Measurements from ENCODE around the gene ERP27.

The ERP27 gene

DNA sequence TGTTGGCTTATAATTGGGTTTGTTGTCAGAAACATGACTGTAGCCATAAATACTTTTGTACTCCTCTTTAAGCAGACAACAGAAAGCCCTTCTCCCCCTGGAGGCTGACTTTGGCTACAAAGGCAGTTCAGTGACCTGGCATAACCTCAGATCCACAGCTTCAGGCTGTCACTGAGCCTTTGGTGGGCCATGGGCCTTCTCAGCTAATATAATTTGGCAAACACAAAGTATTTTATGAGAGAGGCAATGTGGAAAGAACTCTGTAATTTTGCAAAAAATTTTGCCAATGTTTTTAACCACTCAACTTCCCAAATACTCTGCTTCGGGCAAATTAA is 37.1 kb downstream of the ERP27 start:
- Histone ChIP-seq H3K36me3 (ENCODE audit: control insufficient read depth, insufficient read depth, low read length, severe bottlenecking) (no peaks in the 10 kb centered on the region), H3K4me3 (ENCODE audit: low read length) (no peak overlapping the region), H3K9ac (ENCODE audit: low read length) (peak overlapping the region; percentile 57), H3K9me3 (ENCODE audit: control insufficient read depth, low read length) (no peaks in the 10 kb centered on the region), H3K27me3 (replicated peaks; ENCODE audit: control insufficient read depth, insufficient read depth, low read length) (no peaks in the 10 kb centered on the region), H3K4me1 (ENCODE audit: control insufficient read depth, insufficient read depth, low read length) (peaks cover 46% of the 10 kb centered on the region)
- no peak for DNase-seq (ENCODE audit: low read depth)

DNA sequence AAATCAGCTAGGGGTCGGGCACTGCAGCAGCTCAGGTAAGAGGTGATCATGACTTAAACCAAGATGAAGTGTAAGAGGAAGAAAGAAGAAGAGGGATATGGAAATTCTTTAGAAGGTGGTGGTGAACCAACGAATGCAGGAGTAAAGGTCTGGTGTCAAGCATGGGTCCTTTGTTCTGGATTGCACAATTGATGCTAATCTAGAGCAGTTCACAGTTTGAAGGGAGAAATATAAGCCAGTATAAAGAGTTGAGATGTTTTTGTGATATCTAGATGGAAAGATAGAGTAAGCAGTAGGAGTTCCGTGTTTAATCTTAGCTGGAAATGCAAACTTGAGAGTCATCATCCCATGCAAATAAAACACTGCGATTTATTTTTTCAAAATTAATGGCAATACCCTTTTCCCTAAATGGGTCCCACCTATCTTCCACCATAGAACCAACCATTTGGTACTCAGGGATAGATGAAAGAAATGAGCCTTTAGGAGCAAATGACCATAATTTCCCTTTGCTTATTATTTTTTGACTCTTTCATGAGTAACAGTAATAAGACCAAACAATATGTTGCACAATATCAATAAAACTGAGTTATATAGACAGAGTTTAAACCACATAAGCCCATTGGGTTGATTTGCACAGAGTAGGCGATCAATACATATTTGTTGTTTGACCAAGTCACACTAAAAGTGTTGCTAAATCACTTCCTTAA is 37.7 kb downstream of the ERP27 start:
- Histone ChIP-seq H3K36me3 (ENCODE audit: control insufficient read depth, insufficient read depth, low read length, severe bottlenecking) (no peaks in the 10 kb centered on the region), H3K27me3 (replicated peaks; ENCODE audit: control insufficient read depth, insufficient read depth, low read length) (no peaks in the 10 kb centered on the region), H3K9me3 (ENCODE audit: control insufficient read depth, low read length) (no peaks in the 10 kb centered on the region), H3K4me3 (ENCODE audit: low read length) (no peak overlapping the region), H3K9ac (ENCODE audit: low read length) (no peak overlapping the region), H3K4me1 (ENCODE audit: control insufficient read depth, insufficient read depth, low read length) (peaks cover 51% of the 10 kb centered on the region)
- DNase-seq (ENCODE audit: low read depth) = no peak

DNA sequence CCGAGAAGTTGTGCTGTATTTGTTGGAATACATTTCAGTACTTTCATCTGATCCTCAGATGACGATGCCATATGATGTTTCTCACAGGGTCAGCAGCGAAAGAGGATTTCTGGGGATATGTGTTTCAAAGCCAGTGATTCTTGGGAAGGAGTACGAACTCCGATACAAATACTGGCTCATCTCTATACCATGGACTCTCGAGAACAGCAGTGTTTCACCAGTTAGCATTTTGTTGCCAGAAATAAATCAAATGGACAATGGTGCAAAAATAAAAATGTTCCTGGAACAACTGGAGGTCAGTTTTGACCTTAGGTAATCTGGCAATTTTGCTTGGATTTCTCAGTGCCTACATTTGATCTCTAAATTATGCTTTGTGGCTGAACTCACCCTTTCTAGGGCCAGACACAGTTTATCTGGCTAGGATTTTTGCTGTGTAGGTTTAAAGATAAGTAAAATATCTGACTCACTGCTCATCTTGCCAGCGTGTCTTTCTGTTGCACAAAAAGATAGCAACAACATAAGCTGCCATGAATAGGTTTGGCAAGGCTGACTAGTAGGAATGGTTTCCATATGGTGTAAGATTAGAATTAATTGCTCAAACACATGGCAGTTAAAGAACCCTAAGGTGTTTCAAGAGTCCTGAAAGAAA is 41.7 kb downstream of the ERP27 start:
- Histone ChIP-seq H3K9ac (ENCODE audit: low read length) (peak overlapping the region; percentile 53), H3K4me3 (ENCODE audit: low read length) (peak overlapping the region; percentile 61), H3K9me3 (ENCODE audit: control insufficient read depth, low read length) (no peaks in the 10 kb centered on the region), H3K27me3 (replicated peaks; ENCODE audit: control insufficient read depth, insufficient read depth, low read length) (no peaks in the 10 kb centered on the region), H3K4me1 (ENCODE audit: control insufficient read depth, insufficient read depth, low read length) (peaks cover 55% of the 10 kb centered on the region), H3K36me3 (ENCODE audit: control insufficient read depth, insufficient read depth, low read length, severe bottlenecking) (no peaks in the 10 kb centered on the region)
- peak; percentile 71 for DNase-seq (ENCODE audit: low read depth)

DNA sequence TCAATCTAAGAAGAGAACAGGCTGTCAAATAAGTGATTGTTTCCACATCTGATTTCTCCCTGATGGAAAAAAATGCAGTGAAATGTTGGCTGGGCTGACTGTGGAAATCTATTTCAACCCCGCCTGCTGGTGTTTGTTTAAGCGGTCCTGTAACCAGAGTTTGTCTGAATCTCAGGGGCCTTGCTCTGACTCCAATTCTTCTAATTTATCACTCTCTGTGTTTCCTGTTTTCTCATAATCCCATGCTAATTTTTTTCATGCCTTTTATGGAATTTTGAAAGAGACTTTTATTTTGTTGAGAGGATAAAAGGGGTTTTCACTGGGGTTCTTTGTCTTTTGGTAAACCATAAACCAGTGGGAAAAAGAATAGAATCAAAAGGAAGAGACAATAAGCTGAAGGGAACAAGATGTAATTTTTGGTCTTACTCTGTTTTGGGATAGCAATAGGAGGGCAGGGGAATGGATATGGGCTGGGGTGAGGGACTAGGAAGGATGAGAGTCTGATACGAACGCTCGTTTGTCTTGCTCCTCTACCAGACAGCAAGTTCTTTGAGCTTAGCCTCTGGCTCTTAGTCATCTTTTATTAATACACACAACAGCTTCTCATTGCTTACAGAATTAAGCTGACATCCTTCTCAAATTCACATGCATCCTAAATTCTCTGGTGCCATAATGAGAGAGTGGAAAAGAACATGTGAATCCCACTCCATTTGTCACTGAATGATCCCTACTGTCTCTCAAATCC is 44.7 kb downstream of the ERP27 start:
- Histone ChIP-seq H3K36me3 (ENCODE audit: control insufficient read depth, insufficient read depth, low read length, severe bottlenecking) (no peaks in the 10 kb centered on the region), H3K4me1 (ENCODE audit: control insufficient read depth, insufficient read depth, low read length) (peaks cover 41% of the 10 kb centered on the region), H3K9ac (ENCODE audit: low read length) (peak overlapping the region; percentile 77), H3K27me3 (replicated peaks; ENCODE audit: control insufficient read depth, insufficient read depth, low read length) (no peaks in the 10 kb centered on the region), H3K9me3 (ENCODE audit: control insufficient read depth, low read length) (no peaks in the 10 kb centered on the region), H3K4me3 (ENCODE audit: low read length) (peak overlapping the region; percentile 54)
- DNase-seq (ENCODE audit: low read depth) = peak; percentile 16

DNA sequence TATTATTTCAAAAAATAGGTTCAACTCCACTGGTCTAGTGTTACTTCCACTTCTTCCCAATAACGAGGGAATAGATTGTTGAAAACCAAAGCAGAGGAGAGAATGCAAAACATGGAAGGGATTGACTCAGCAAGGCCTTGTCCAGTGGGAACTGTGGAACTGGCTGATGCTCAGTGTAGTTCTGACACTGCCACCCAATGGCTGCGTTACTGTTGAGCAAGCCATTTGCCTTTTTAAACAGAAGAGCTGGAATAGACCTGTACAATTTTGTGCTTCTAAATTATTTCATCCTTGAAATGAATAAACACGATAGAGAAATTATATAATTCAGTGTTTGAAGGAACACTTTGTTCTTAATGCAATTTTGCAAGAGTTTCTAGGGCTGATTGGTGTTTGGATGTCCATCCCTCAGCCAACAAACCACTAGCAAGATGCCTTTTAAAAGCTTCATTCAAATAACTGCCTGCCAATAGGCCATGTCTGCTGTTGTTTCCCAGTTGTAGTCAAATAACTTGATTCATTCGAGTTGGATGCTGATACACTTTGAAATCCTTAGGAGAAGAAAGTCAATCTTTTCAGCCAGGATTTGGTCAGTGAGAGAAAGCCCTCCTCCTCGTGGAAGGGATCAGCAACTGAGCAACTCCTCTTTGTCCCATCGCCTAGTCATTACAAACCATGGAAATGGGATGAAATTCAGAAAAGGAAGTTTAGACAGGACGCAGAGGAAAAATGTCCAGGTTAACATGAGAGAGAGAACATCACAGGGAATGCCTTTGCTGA is 45.4 kb downstream of the ERP27 start:
- peak; percentile 17 for DNase-seq (ENCODE audit: low read depth)
- H3K4me3 ChIP-seq (ENCODE audit: low read length) = peak overlapping the region; percentile 54
- H3K9me3 ChIP-seq (ENCODE audit: control insufficient read depth, low read length) = no peaks in the 10 kb centered on the region
- peak overlapping the region; percentile 77 for H3K9ac ChIP-seq (ENCODE audit: low read length)
- H3K4me1 ChIP-seq (ENCODE audit: control insufficient read depth, insufficient read depth, low read length) = peaks cover 41% of the 10 kb centered on the region
- no peaks in the 10 kb centered on the region for H3K27me3 ChIP-seq (replicated peaks; ENCODE audit: control insufficient read depth, insufficient read depth, low read length)
- no peaks in the 10 kb centered on the region for H3K36me3 ChIP-seq (ENCODE audit: control insufficient read depth, insufficient read depth, low read length, severe bottlenecking)

DNA sequence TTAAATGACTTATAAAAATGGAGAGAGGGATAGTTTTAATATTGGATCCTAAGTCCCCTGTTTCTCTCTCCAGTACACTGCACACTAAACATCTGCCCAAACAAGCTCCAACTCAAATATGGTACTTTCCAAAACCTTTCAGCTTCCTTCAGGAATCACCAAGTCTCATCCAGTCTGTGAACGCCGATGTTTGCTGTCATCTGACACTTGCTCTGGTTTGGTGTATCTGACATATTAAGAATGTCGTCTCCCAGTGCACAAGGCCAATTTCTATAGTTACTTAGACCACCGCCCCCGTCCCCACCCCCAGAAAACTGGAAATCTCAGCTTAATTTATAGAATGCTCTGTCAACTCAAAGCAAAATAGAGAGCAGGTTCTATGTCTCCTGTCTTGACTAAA is 47.6 kb downstream of the ERP27 start:
- no peaks in the 10 kb centered on the region for H3K36me3 ChIP-seq (ENCODE audit: control insufficient read depth, insufficient read depth, low read length, severe bottlenecking)
- no peaks in the 10 kb centered on the region for H3K9me3 ChIP-seq (ENCODE audit: control insufficient read depth, low read length)
- no peak for DNase-seq (ENCODE audit: low read depth)
- H3K4me3 ChIP-seq (ENCODE audit: low read length) = no peak overlapping the region
- no peaks in the 10 kb centered on the region for H3K27me3 ChIP-seq (replicated peaks; ENCODE audit: control insufficient read depth, insufficient read depth, low read length)
- no peak overlapping the region for H3K9ac ChIP-seq (ENCODE audit: low read length)
- peaks cover 33% of the 10 kb centered on the region for H3K4me1 ChIP-seq (ENCODE audit: control insufficient read depth, insufficient read depth, low read length)

DNA sequence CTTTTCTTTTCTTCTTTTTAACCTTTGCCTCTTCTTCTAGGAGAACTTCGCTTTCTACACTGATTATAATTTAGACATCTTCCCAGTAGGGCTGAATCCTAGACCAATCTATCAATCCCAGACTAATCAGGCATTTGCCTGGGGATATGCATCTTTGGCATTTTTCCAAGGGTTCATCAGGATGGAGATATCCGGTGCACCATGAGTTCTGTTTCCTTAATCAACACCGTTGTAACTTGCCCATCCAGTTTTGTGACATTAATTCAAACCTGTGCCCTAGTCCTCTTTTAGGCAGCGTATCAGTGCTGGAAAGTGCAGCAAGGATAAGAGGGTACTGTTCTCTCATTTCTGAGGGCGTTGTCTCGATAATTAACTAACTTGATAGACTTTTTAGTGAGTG is 52.1 kb downstream of the ERP27 start:
- H3K9me3 ChIP-seq (ENCODE audit: control insufficient read depth, low read length) = no peaks in the 10 kb centered on the region
- peaks cover 4% of the 10 kb centered on the region for H3K36me3 ChIP-seq (ENCODE audit: control insufficient read depth, insufficient read depth, low read length, severe bottlenecking)
- DNase-seq (ENCODE audit: low read depth) = peak; percentile 4
- no peak overlapping the region for H3K9ac ChIP-seq (ENCODE audit: low read length)
- no peaks in the 10 kb centered on the region for H3K27me3 ChIP-seq (replicated peaks; ENCODE audit: control insufficient read depth, insufficient read depth, low read length)
- peaks cover 27% of the 10 kb centered on the region for H3K4me1 ChIP-seq (ENCODE audit: control insufficient read depth, insufficient read depth, low read length)
- peak overlapping the region; percentile 77 for H3K4me3 ChIP-seq (ENCODE audit: low read length)

DNA sequence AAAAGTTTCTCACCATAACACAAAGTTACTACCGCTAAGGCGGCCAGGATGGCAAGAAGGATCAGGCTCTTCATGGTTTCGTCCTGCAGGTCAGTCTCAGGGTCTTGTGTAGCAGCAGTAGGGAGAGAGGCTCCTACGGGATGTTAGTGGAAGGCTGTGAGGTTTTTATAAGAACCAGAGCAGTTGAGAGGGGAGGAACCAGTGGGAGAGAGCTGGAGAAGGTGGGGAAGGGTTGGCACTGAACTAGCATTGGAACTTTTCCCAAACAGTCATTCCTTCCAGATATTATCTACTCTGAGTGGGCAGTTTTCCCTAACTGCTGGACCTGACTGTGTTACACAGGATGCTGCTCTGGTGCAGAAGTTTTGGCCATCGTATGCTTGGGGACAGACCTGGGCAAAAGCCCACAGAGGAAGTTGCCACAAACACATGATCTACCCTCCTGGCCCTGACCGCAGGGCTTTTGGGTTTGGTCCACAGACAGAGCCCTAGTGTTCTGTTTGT is 52.6 kb downstream of the ERP27 start, which contains the start of gene MGP:
MGP (minus strand) TSS at position 137 of the 504 bp plus-strand sequence; CDS start at position 74, 63 bp downstream.
- DNase-seq (ENCODE audit: low read depth) = peak; percentile 64
- Histone ChIP-seq H3K4me3 (ENCODE audit: low read length) (peak within 1 kb of the TSS; percentile 77), H3K9ac (ENCODE audit: low read length) (peak within 1 kb of the TSS; percentile 72), H3K4me1 (ENCODE audit: control insufficient read depth, insufficient read depth, low read length) (peaks cover 27% of the 10 kb centered on the region), H3K36me3 (ENCODE audit: control insufficient read depth, insufficient read depth, low read length, severe bottlenecking) (peaks cover 4% of the 10 kb centered on the region), H3K27me3 (replicated peaks; ENCODE audit: control insufficient read depth, insufficient read depth, low read length) (no peaks in the 10 kb centered on the region), H3K9me3 (ENCODE audit: control insufficient read depth, low read length) (no peaks in the 10 kb centered on the region)

DNA sequence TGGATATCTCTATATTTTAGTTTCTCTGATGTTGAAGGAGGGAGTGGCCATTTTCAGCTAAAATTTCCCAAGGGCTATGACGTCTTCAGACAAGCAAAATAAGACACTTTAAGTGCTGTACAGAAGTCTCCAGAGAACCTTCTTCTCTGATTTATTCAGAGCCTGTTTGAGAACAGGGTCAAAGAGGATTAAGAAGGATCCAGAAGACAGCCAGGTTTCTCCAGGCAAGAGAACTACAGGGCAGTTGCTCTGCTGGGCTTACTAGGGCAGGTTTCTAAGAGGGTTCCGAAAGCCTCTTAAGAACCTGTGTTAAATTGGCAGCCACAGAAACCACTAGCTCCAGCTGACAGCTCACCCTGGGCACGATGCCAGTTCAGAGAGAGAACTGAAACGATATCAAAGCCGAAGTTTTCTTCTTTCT is 53.9 kb downstream of the ERP27 start:
- Histone ChIP-seq H3K4me1 (ENCODE audit: control insufficient read depth, insufficient read depth, low read length) (peaks cover 27% of the 10 kb centered on the region), H3K27me3 (replicated peaks; ENCODE audit: control insufficient read depth, insufficient read depth, low read length) (no peaks in the 10 kb centered on the region), H3K9ac (ENCODE audit: low read length) (peak overlapping the region; percentile 72), H3K4me3 (ENCODE audit: low read length) (peak overlapping the region; percentile 77), H3K9me3 (ENCODE audit: control insufficient read depth, low read length) (no peaks in the 10 kb centered on the region), H3K36me3 (ENCODE audit: control insufficient read depth, insufficient read depth, low read length, severe bottlenecking) (peaks cover 4% of the 10 kb centered on the region)
- peak; percentile 82 for DNase-seq (ENCODE audit: low read depth)

DNA sequence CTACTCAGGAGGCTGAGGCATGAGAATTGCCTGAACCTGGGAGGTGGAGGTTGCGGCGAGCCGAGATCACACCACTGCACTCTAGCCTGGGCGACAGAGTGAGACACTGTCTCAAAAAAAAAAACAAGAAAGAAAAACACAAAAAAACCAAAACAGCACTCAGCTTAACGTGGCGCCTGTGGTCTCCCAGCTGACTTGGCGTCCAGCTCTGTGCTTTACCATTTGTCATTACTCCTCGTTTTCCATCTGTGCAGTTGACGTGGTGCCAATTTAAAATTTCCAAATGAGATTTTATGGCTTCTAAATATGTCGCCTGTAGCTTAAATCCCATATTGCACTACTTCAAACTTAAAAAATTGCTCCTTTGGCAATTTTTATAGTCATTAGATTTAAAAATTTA is 54.7 kb downstream of the ERP27 start:
- no peak for DNase-seq (ENCODE audit: low read depth)
- no peaks in the 10 kb centered on the region for H3K27me3 ChIP-seq (replicated peaks; ENCODE audit: control insufficient read depth, insufficient read depth, low read length)
- H3K9me3 ChIP-seq (ENCODE audit: control insufficient read depth, low read length) = no peaks in the 10 kb centered on the region
- H3K9ac ChIP-seq (ENCODE audit: low read length) = peak overlapping the region; percentile 72
- H3K4me3 ChIP-seq (ENCODE audit: low read length) = peak overlapping the region; percentile 77
- peaks cover 27% of the 10 kb centered on the region for H3K4me1 ChIP-seq (ENCODE audit: control insufficient read depth, insufficient read depth, low read length)
- H3K36me3 ChIP-seq (ENCODE audit: control insufficient read depth, insufficient read depth, low read length, severe bottlenecking) = peaks cover 4% of the 10 kb centered on the region

Measured in adipocyte (in vitro differentiated cells).